Keratinocyte (primary cell): ENCODE measurements around the gene ADRB2. TPM values are rescaled to one million over a fixed set of nuclear protein-coding genes. Genes with fewer than 3 reads are reported as not detected.

Source experiments
- polyA plus RNA-seq, 5 experiments: library from polyadenylated mRNA; depleted of rRNA in 3 of 5; stranded (reverse) in 3 of 5; stranded (forward) in 1 of 5; unstranded in 1 of 5; fragments of >200 nt; gene quantifications; 1 replicate in 1 of 5; 2 replicates in 3 of 5; 3 replicates in 1 of 5; pipeline versions ENCODE4 v1.2.1 to v1.2.3, GENCODE V29; 2011 to 2012; ENCODE audit warnings: missing spikeins in 2 of 5, low read depth in 1 of 5, low replicate concordance in 1 of 5

ADRB2 gene
- polyA plus RNA-seq, 1 donor (not counting 4 experiments of a cell fraction or from before 2014, with no cell fraction given), result 39.7 TPM

Other genes with a start within 250 kb of the ADRB2 start
- 0.03 to 0.09 TPM in 2 of 3 replicates, not detected in the other for gene HTR4, start 172.1 kb upstream of the ADRB2 start, polyA plus RNA-seq
- gene SH3TC2, start 236.5 kb downstream of the ADRB2 start, polyA plus RNA-seq, result 13.8 to 19.0 TPM (median 18.9 TPM) in 3 replicates